Loucy (cell line): ENCODE data around the gene DNM3.

Experiments
- H2AFZ ChIP-seq: fragments of 200-600 bp; sonication (generic); 2 replicates; pipeline ENCODE4 v1.6.0; 2016; ENCODE audit warnings: antibody characterized with exemption, mild to moderate bottlenecking, low read length, moderate library complexity
- H3F3A ChIP-seq: fragments of 200-600 bp; 2 replicates; pipeline ENCODE4 v1.6.0; 2016; ENCODE audit warnings: antibody characterized with exemption, low read depth, mild to moderate bottlenecking
- H3K27me3 ChIP-seq: fragments of 200-600 bp; sonication (generic); 2 replicates; pipeline ENCODE4 v1.6.1; 2014; ENCODE audit warnings: low read length, mild to moderate bottlenecking; ENCODE audit not compliant: insufficient read depth, poor library complexity, severe bottlenecking
- H3K36me3 ChIP-seq: fragments of 200-600 bp; sonication (generic); 2 replicates; pipeline ENCODE4 v1.6.1; 2016; ENCODE audit warnings: low read length; ENCODE audit not compliant: insufficient read depth
- H3K4me1 ChIP-seq: fragments of 200-600 bp; sonication (generic); 2 replicates; pipeline ENCODE4 v1.5.1; 2014; ENCODE audit warnings: low read length, mild to moderate bottlenecking; ENCODE audit not compliant: insufficient read depth, poor library complexity, severe bottlenecking
- H3K4me2 ChIP-seq: fragments of 200-600 bp; sonication (generic); 2 replicates; pipeline ENCODE4 v1.6.0; 2014; ENCODE audit warnings: antibody characterized with exemption, low read length, low read depth, mild to moderate bottlenecking; ENCODE audit not compliant: poor library complexity, severe bottlenecking
- H3K4me3 ChIP-seq: fragments of 200-600 bp; sonication (generic); 2 replicates; pipeline ENCODE4 v1.5.1; 2014; ENCODE audit warnings: low read length, mild to moderate bottlenecking, mixed read lengths; ENCODE audit not compliant: poor library complexity, severe bottlenecking
- H3K79me2 ChIP-seq: fragments of 200-600 bp; sonication (generic); 2 replicates; pipeline ENCODE4 v1.6.1; 2014; ENCODE audit warnings: low read length; ENCODE audit not compliant: insufficient read depth
- H3K9ac ChIP-seq: fragments of 200-600 bp; sonication (generic); 2 replicates; pipeline ENCODE4 v1.6.0; 2014; ENCODE audit warnings: mild to moderate bottlenecking, low read depth, low read length, moderate library complexity; ENCODE audit not compliant: poor library complexity, severe bottlenecking
- H3K9me2 ChIP-seq: fragments of 200-600 bp; sonication (generic); replicated peaks from 2 replicates; pipeline ENCODE4 v1.6.1; 2016; ENCODE audit warnings: low read depth, low read length, mixed read lengths
- H3K9me3 ChIP-seq: fragments of 200-600 bp; sonication (generic); 2 replicates; pipeline ENCODE4 v1.6.1; 2014; ENCODE audit warnings: mild to moderate bottlenecking, antibody characterized with exemption, low read length, low read depth; ENCODE audit not compliant: insufficient read depth
- H4K20me1 ChIP-seq: fragments of 200-600 bp; sonication (generic); 2 replicates; pipeline ENCODE4 v1.6.0; 2014; ENCODE audit warnings: antibody characterized with exemption, low read length, mild to moderate bottlenecking; ENCODE audit not compliant: insufficient read depth, poor library complexity, severe bottlenecking
- EZH2phosphoT487 ChIP-seq: fragments of 200-600 bp; IDR thresholded peaks from 2 replicates; pipeline ENCODE4 v1.6.1; 2018; ENCODE audit warnings: antibody characterized with exemption, mild to moderate bottlenecking, moderate library complexity, borderline replicate concordance
- TF ChIP-seq, protein P1 (sequence below): fragments of 200-600 bp; sonication (generic); conservative IDR thresholded peaks from 2 replicates; pipeline ENCODE4 v1.5.1; 2014; ENCODE audit warnings: mild to moderate bottlenecking, antibody characterized with exemption, low read length

The DNM3 gene

DNA sequence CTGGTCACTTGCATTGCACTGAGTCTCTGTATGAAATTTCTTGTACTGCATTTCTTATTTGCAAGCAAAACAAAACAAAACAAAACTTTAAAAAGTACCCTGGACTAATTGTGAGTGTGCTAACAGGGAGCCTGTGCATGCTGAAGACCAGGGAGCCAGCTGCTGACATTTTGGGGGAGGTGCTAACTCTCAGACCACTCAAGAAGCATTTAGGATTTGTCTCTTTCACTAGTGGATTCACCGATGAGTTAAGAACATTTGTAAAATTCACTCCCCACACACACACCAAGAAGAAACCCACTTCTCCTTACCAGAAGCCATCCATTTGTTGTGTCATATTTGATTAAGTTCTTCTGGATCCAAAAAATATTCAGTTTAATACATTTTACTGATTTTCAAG, 483.5 kb downstream of the DNM3 start:
- H3K4me3 ChIP-seq: no peak overlapping the region
- H3F3A ChIP-seq: no peaks in the 10 kb centered on the region
- H4K20me1 ChIP-seq: no peaks in the 10 kb centered on the region
- TF ChIP-seq, protein P1, sequence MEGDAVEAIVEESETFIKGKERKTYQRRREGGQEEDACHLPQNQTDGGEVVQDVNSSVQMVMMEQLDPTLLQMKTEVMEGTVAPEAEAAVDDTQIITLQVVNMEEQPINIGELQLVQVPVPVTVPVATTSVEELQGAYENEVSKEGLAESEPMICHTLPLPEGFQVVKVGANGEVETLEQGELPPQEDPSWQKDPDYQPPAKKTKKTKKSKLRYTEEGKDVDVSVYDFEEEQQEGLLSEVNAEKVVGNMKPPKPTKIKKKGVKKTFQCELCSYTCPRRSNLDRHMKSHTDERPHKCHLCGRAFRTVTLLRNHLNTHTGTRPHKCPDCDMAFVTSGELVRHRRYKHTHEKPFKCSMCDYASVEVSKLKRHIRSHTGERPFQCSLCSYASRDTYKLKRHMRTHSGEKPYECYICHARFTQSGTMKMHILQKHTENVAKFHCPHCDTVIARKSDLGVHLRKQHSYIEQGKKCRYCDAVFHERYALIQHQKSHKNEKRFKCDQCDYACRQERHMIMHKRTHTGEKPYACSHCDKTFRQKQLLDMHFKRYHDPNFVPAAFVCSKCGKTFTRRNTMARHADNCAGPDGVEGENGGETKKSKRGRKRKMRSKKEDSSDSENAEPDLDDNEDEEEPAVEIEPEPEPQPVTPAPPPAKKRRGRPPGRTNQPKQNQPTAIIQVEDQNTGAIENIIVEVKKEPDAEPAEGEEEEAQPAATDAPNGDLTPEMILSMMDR: no peak
- H3K9ac ChIP-seq: no peak overlapping the region
- no peaks in the 10 kb centered on the region for H3K27me3 ChIP-seq
- no peaks in the 10 kb centered on the region for H3K9me2 ChIP-seq
- H3K36me3 ChIP-seq: no peaks in the 10 kb centered on the region
- no peak overlapping the region for H2AFZ ChIP-seq
- H3K9me3 ChIP-seq: no peaks in the 10 kb centered on the region; the same call in 1 of the 2 replicates
- no peak overlapping the region for H3K4me2 ChIP-seq
- no peaks in the 10 kb centered on the region for H3K79me2 ChIP-seq
- H3K4me1 ChIP-seq: no peaks in the 10 kb centered on the region

DNA sequence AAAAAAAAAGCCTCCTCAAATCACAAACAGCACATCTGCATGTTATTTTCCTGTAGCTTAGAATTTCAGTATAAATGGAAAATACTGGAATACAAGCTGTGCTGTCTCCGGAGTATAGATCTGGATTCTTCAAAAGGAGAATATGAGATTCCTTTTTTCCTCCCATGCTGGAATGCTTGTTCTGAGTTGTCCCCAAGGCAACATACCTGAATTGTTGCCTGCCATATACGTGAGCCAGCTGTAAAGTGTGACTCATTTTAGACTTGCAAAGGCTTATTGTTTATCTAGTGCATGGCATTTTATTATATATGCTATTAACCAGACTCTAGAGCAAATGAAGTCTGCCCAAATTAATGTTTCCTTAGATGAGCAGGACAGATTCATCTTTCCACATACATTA, 484.2 kb downstream of the DNM3 start:
- no peaks in the 10 kb centered on the region for H3K36me3 ChIP-seq
- no peaks in the 10 kb centered on the region for H3K4me1 ChIP-seq
- H3K79me2 ChIP-seq: no peaks in the 10 kb centered on the region
- no peaks in the 10 kb centered on the region for H3K9me2 ChIP-seq
- H3K4me3 ChIP-seq: no peak overlapping the region
- no peaks in the 10 kb centered on the region for H3K27me3 ChIP-seq
- H2AFZ ChIP-seq: no peak overlapping the region
- H3K9me3 ChIP-seq: no peaks in the 10 kb centered on the region; the same call in 1 of the 2 replicates
- no peak overlapping the region for H3K4me2 ChIP-seq
- no peak overlapping the region for H3K9ac ChIP-seq
- H3F3A ChIP-seq: no peaks in the 10 kb centered on the region
- TF ChIP-seq, protein P1: no peak
- no peak for TF ChIP-seq EZH2phosphoT487
- H4K20me1 ChIP-seq: no peaks in the 10 kb centered on the region

DNA sequence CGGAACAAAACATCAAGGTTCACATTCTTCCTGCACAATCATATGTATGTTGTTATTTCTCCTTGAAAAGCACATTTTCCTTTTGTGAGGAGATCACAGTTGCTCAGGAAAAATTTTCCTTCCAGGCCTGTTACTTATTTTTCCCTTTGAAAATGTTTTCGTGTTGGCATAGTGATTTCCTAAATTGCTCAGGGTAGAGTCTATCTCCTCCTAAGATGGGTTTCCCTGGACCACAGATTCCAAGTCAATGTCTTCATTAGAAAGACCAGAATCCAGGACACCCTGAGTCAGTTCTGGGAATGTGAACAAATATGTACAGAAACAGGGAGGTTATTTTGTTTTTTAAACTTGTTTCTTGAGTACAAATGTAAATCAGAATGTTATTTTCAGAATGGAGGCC, 484.8 kb downstream of the DNM3 start:
- Histone ChIP-seq H3K36me3 (no peaks in the 10 kb centered on the region), H3K9ac (no peak overlapping the region), H3F3A (no peaks in the 10 kb centered on the region), H3K79me2 (no peaks in the 10 kb centered on the region), H3K9me2 (no peaks in the 10 kb centered on the region), H3K4me1 (no peaks in the 10 kb centered on the region), H3K27me3 (no peaks in the 10 kb centered on the region), H3K4me3 (no peak overlapping the region), H3K9me3 (no peaks in the 10 kb centered on the region; the same call in 1 of the 2 replicates), H2AFZ (no peak overlapping the region), H3K4me2 (no peak overlapping the region), H4K20me1 (no peaks in the 10 kb centered on the region)
- TF ChIP-seq, protein P1: no peak
- TF ChIP-seq EZH2phosphoT487: no peak
